Activated CD4-positive, alpha-beta T cell treated with anti-CD3 and anti-CD28 coated beads for 36 hours (primary cell): ENCODE measurements around the gene PDE8B. TPM values are rescaled to one million over a fixed set of nuclear protein-coding genes. Genes with fewer than 3 reads are reported as not detected.

Experiments used
- ATAC-seq: fragments of 200-7000 bp; cut with Tn5 transposase; one replicate; pipeline ENCODE4 v1.10.0; 2021; ENCODE audit warnings: mild to moderate bottlenecking, moderate library complexity
- CTCF ChIA-PET: fragments of 350-600 bp; sonication (Branson Sonifier 250); formaldehyde crosslinking; loops from one replicate; lab custom pipeline; 2021; ENCODE audit warnings: antibody characterized with exemption; lab: Charles Lee
- POLR2A ChIA-PET: fragments of 350-600 bp; sonication (Branson Sonifier 250); formaldehyde crosslinking; loops from one replicate; lab custom pipeline; 2021; ENCODE audit warnings: antibody characterized with exemption, inconsistent platforms; lab: Charles Lee
- DNase-seq: peaks from one replicate; pipeline ENCODE4 v3.0.0-alpha.2; 2020
- H3K27ac Mint-ChIP-seq: one replicate; pipeline ENCODE4 v1.8.0; 2021; ENCODE audit warnings: mixed read lengths
- H3K27me3 Mint-ChIP-seq: one replicate; pipeline ENCODE4 v1.8.0; 2021; ENCODE audit warnings: mixed read lengths
- H3K36me3 Mint-ChIP-seq: one replicate; pipeline ENCODE4 v1.8.0; 2021; ENCODE audit warnings: low read depth, mixed read lengths
- H3K4me1 Mint-ChIP-seq: one replicate; pipeline ENCODE4 v1.8.0; 2021; ENCODE audit warnings: mixed read lengths
- H3K4me3 Mint-ChIP-seq: one replicate; pipeline ENCODE4 v1.8.0; 2021; ENCODE audit warnings: mild to moderate bottlenecking, moderate library complexity, mixed read lengths
- H3K9me3 Mint-ChIP-seq: one replicate; pipeline ENCODE4 v1.8.0; 2021; ENCODE audit warnings: low read depth, mixed read lengths
- intact Hi-C, 2 experiments: fragments of 100-400 bp; cut with DNase I in 1 of 2; cut with micrococcal nuclease in 1 of 2; formaldehyde crosslinking; loops; one replicate each; pipeline versions ENCODE4 v1.14.2 to v1.15.1; 2022 to 2024; cut with DNase I, micrococcal nuclease
- total RNA-seq, 2 experiments: library from RNA; stranded (reverse); gene quantifications; one replicate each; pipeline ENCODE4 v1.2.3, GENCODE V29; 2021

PDE8B gene
- total RNA-seq, 2 experiments from 2014 or later: not detected

DNA sequence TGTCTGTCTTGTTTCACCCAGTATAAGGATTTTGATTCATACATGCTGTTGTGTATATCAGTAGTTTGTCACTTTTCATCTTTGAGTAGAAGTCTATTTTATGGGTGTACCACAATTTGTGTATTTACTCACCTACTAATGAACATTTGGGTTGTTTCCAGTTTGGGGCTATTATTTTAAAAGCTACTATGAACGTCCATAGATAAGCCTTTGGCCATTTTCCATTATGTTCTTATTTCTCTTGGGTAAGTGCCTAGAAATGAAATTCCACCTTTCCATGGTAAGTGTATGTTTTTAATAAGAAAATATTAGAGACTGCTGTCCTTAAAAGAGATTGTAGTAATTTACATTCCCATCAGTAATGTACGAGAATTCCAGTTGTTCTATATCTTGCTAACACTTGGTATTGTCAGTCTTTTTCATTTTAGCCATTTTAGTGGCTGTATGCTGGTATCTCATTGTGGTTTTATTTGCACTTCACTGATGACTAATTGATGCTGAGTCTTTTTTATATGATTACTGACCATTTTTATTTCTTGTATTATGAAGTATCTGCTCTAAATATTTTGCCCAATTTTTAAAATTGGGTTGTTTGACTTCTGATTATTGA, 17.9 kb upstream of the PDE8B start:
- DNase-seq (no peak), ATAC-seq (no peak)
- ChIA-PET CTCF (no interaction called here), POLR2A (no interaction called here)
- no peak overlapping the region for H3K27ac Mint-ChIP-seq
- H3K9me3 Mint-ChIP-seq: peaks cover 8% of the 10 kb centered on the region
- no peaks in the 10 kb centered on the region for H3K4me1 Mint-ChIP-seq
- intact Hi-C loops: no loop called here
- H3K4me3 Mint-ChIP-seq: no peak overlapping the region
- H3K36me3 Mint-ChIP-seq: no peaks in the 10 kb centered on the region
- H3K27me3 Mint-ChIP-seq: peaks cover 12% of the 10 kb centered on the region

DNA sequence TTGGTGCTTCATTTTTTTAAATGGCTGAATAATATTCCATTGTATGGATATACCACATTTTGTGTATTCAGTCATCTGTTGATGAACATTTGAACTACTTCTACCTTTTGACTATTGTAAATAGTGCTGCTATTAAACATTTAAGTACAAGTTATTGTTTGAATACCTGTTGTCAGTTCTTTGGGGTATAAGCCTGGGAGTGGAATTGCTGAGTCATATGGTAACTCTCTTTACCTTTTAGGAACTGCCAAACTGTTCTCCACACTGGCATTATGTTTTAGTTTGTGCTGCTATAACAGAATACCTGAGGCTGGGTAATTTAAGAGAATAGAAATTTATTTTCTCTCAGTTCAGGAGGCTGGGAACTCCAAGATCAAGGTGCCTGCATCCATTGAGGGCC, 15.7 kb upstream of the PDE8B start:
- intact Hi-C loops: no loop called here
- CTCF ChIA-PET: no interaction called here

DNA sequence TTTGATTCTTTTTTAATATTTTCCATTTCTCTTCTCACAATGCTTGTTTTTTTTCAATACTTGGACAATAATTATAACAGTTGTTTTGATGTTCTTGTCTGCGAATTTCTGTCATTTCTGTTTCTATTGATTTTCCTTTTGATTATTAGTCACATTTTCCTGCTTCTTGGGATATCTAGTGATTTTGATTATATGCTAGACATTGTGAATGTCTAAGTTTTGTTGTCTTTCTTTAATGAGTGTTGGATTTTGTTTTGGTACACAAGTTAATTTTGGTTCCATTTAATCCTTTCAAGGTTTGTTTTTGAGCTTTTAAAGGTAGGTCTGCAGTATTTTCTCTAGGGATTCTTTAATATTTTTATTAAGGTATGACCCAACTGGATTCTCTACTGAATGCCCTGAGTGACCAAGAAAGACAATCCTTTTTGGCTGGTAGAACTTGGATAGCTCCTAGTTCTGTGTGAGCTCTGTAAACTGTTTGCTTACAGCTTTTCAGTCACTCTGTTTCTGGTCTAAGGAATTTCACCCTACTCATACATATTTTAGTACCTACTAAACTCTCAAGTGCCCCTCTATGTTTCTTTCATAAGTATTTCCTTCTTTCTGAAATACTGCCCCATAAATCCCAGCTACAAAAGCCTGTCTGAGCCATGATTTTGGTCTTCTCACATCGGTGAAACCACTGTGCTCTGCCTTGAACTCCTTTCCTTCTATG, 12.5 kb upstream of the PDE8B start:
- H3K9me3 Mint-ChIP-seq: peaks cover 20% of the 10 kb centered on the region
- CTCF ChIA-PET: interaction anchor here (0.6 to 1.2 kb wide), 2 partner anchors 23 to 453 kb away, joined by 3 read pairs; no protein-coding TSS in a partner anchor
- POLR2A ChIA-PET: no interaction called here
- no peak overlapping the region for H3K27ac Mint-ChIP-seq
- DNase-seq: no peak
- H3K36me3 Mint-ChIP-seq: no peaks in the 10 kb centered on the region
- H3K27me3 Mint-ChIP-seq: peaks cover 6% of the 10 kb centered on the region
- no peak overlapping the region for H3K4me3 Mint-ChIP-seq
- H3K4me1 Mint-ChIP-seq: peaks cover 2% of the 10 kb centered on the region
- ATAC-seq: no peak
- intact Hi-C loops: no loop called here

More for the DNA sequence above, 15.7 kb upstream of the PDE8B start:
- H3K27me3 Mint-ChIP-seq: peaks cover 6% of the 10 kb centered on the region
- DNase-seq (no peak), ATAC-seq (no peak)
- H3K27ac Mint-ChIP-seq: no peak overlapping the region
- H3K9me3 Mint-ChIP-seq: peaks cover 20% of the 10 kb centered on the region
- no peaks in the 10 kb centered on the region for H3K36me3 Mint-ChIP-seq
- no peak overlapping the region for H3K4me3 Mint-ChIP-seq
- no peaks in the 10 kb centered on the region for H3K4me1 Mint-ChIP-seq
- POLR2A ChIA-PET: no interaction called here

DNA sequence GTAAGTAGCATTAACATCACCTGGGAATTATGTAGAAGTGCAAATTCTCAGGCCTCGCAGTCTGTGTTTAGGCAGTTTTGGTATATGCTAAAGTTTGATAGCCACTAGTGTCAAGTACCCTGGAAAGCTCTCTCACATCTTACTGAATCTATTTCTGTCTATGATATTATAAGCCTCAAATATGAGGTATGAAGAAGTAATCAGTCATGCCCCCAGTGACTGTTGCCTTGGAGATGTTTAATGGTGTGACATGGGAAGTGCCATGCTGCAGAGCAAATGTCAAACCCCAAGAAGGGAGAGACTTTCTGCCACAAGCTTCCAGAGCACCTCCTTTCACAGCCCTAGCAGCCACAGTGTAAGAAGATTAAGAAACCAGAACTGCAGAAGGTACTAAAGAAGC, 9.8 kb upstream of the PDE8B start:
- H3K27ac Mint-ChIP-seq: no peak overlapping the region
- no peaks in the 10 kb centered on the region for H3K36me3 Mint-ChIP-seq
- H3K9me3 Mint-ChIP-seq: peaks cover 14% of the 10 kb centered on the region
- intact Hi-C loops: no loop called here
- DNase-seq (no peak), ATAC-seq (no peak)
- peaks cover 5% of the 10 kb centered on the region for H3K4me1 Mint-ChIP-seq
- ChIA-PET CTCF (no interaction called here), POLR2A (no interaction called here)
- H3K27me3 Mint-ChIP-seq: peaks cover 9% of the 10 kb centered on the region
- no peak overlapping the region for H3K4me3 Mint-ChIP-seq

DNA sequence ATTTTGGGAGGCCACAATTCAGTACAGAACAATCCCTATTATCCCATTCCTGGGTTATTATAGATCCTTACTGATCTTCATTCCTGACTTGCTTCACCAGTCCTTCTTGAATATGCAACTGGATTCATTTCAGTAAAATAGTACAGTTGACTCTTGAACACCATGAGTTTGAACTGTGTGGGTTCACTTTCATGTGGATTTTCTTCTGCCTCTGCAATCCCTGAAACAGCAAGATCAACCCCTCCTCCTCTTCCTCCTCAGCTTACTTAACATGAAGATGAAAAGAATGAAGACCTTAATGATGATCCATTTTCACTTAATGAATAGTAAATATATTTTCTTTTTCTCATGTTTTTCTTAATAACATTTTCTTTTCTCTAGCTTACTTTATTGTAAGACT, 8.3 kb upstream of the PDE8B start:
- H3K4me1 Mint-ChIP-seq: peaks cover 5% of the 10 kb centered on the region
- H3K27me3 Mint-ChIP-seq: peaks cover 9% of the 10 kb centered on the region
- intact Hi-C loops: no loop called here
- no peaks in the 10 kb centered on the region for H3K36me3 Mint-ChIP-seq
- H3K4me3 Mint-ChIP-seq: no peak overlapping the region
- no peak for ATAC-seq
- ChIA-PET POLR2A (no interaction called here), CTCF (interaction anchor here (1.6 kb wide), 1 partner anchor 9 kb away, joined by 3 read pairs; no protein-coding TSS in a partner anchor)
- H3K9me3 Mint-ChIP-seq: peaks cover 14% of the 10 kb centered on the region
- no peak overlapping the region for H3K27ac Mint-ChIP-seq
- no peak for DNase-seq

DNA sequence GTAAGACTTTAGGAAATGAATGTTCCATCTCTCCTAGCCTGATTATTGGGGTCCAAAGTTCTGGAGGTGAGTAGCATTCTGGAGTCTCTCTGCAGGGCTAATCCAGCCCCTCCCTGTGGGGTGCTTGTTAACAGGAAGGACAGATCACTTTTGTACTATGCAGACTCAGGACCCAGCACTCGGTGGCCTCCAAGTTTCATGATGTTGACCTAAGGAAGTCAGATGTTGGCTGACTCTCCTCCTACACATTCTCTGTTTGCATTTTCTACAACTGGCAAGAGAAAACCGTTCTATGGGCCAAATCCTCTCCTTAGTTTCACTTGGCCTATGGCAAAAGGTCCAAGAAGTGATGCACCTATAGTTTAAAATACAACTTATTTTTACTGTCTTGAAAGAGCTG, 5.5 kb upstream of the PDE8B start:
- ChIA-PET CTCF (no interaction called here), POLR2A (no interaction called here)
- Mint-ChIP-seq H3K27ac (no peak overlapping the region), H3K27me3 (peaks cover 25% of the 10 kb centered on the region), H3K4me3 (no peak overlapping the region), H3K9me3 (no peaks in the 10 kb centered on the region), H3K4me1 (peaks cover 8% of the 10 kb centered on the region), H3K36me3 (no peaks in the 10 kb centered on the region)
- no peak for ATAC-seq
- no peak for DNase-seq
- intact Hi-C loops: no loop called here

DNA sequence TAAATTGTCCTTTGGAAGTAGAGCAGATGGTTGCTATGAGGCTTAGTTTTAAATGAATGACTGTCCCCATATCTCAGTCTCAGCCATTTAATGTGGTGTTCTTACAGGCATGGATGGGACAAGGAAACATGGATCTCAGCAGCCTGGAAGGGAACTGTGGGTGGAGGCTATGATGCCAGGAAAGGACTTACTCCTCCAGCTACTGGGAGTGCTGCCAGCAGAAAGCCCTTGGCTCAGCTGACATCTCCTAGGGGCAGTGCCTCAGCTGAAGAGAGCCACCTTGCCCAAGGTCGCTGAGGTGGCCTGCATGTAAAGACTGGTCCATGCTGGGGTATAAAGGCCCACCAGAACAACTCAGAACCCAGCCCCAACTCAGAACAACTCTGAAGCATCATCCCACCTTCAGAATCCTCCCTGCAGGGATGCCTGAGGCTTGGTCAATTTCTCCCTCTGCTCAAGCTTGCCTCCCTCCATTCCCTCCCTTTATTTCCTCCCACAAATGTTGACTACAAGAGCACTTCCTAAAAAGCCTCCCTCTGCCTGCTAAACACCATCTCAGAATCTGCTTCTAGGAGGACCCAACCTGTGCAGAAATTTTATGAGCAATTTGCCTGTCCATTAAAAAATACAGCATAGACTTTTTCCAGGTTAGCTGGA, 1.8 kb upstream of the PDE8B start:
- Mint-ChIP-seq H3K27ac (no peak overlapping the region), H3K4me3 (no peak overlapping the region), H3K27me3 (peaks cover 42% of the 10 kb centered on the region), H3K4me1 (peaks cover 13% of the 10 kb centered on the region), H3K9me3 (no peaks in the 10 kb centered on the region), H3K36me3 (no peaks in the 10 kb centered on the region)
- ATAC-seq (no peak), DNase-seq (no peak)
- intact Hi-C loops: no loop called here
- POLR2A ChIA-PET: interaction anchor here (1.1 kb wide), 1 partner anchor 283 kb away, joined by 3 read pairs; no protein-coding TSS in a partner anchor
- CTCF ChIA-PET: interaction anchor here (0.7 to 1.5 kb wide), 5 partner anchors 10 to 259 kb away, joined by 3 to 5 read pairs (median 3); no protein-coding TSS in a partner anchor

DNA sequence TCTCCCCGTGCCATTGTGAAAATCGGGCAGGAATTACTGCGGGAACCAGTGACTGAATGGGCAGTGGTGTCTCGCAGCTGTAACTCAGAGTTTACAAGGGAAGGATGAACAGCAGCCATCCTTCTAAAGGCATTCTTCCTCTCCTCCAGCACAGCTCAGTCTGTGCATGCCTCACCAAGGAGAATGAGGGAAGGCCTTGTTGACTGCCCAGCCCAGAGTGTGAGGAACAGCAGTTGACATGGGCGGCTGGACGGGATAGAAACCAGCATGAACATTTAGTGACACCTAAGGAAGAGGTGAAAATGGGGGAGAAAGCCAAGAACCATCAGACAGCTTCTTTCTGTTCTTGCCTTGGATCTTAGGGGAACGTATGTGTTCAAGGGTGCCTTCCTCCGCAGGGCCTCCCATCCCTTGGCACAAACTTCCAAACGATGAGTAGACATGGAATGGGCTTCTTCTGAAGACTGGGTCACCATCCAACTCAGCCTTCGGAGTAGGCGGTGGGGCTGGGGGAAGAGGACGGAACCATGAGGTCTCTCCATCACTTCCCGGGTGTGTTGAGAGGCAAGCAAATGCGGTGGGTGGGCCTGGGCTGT, 887 bp upstream of the PDE8B start:
- POLR2A ChIA-PET: interaction anchor here (1.1 kb wide), 1 partner anchor 282 kb away, joined by 3 read pairs; no protein-coding TSS in a partner anchor
- Mint-ChIP-seq H3K4me1 (peaks cover 13% of the 10 kb centered on the region), H3K36me3 (no peaks in the 10 kb centered on the region), H3K9me3 (no peaks in the 10 kb centered on the region), H3K4me3 (peak overlapping the region; percentile 68), H3K27ac (no peak overlapping the region), H3K27me3 (peaks cover 46% of the 10 kb centered on the region)
- ATAC-seq: no peak
- intact Hi-C loops: loop anchor here (2.0 to 10.0 kb wide), 2 partner anchors 283 to 285 kb away; partner anchors contain the start of gene WDR41 (in 2 of the 2)
- DNase-seq: no peak
- CTCF ChIA-PET: interaction anchor here (0.8 to 1.1 kb wide), 2 partner anchors 32 to 227 kb away, joined by 3 to 4 read pairs; no protein-coding TSS in a partner anchor

DNA sequence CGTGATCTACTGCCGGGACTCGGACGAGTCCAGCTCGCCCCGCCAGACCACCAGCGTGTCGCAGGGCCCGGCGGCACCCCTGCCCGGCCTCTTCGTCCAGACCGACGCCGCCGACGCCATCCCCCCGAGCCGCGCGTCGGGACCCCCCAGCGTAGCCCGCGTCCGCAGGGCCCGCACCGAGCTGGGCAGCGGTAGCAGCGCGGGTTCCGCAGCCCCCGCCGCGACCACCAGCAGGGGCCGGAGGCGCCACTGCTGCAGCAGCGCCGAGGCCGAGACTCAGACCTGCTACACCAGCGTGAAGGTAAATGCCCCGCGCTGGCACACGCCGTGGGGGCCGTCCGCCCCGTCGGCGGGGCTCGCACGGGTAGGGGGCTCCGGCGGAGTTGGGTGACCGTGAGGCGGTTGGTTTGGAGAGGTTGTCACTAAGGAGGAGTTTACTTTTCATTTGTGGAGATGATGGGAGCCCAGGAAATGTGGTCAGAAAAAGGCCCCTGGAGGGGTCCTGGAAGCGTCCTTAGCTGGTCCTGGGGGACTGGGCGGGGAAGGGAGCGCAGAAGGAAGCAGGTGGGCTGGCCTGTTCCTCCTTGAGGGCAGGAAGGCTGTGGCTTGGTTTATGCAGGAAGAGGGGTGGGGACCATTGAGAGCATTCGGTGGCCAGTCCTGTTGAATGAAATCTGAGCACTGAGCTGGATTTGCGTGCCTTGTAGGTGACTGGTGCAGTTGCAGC, 647 bp downstream of the PDE8B start:
- POLR2A ChIA-PET: no interaction called here

DNA sequence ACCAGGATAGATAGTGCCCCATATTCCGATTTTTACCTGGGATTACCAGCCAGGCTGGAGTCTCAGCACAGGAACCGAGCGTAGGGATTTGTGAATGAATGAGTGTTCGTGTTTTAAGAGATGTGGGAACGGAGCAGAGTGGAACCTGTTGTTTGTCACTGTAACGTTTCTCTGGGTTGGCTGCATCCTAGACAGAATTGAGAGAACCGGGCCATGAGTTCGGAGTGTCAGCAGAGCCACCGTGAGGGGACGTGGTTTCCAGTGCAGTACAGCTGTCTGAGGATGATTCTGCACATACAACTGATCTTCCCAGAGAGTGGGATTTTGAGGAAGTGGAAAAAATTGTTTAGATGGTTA, 1.2 kb downstream of the PDE8B start:
- no peak for DNase-seq
- no peaks in the 10 kb centered on the region for H3K36me3 Mint-ChIP-seq
- peak overlapping the region; percentile 56 for H3K4me3 Mint-ChIP-seq
- peaks cover 57% of the 10 kb centered on the region for H3K27me3 Mint-ChIP-seq
- no peaks in the 10 kb centered on the region for H3K9me3 Mint-ChIP-seq
- ATAC-seq: no peak
- H3K27ac Mint-ChIP-seq: no peak overlapping the region
- peaks cover 10% of the 10 kb centered on the region for H3K4me1 Mint-ChIP-seq
- ChIA-PET POLR2A (no interaction called here), CTCF (no interaction called here)
- intact Hi-C loops: loop anchor here (2.0 to 10.0 kb wide), 2 partner anchors 281 to 283 kb away; partner anchors contain the start of gene WDR41 (in 2 of the 2)

More for the DNA sequence above, 647 bp downstream of the PDE8B start:
- H3K4me1 Mint-ChIP-seq: peaks cover 10% of the 10 kb centered on the region
- H3K27me3 Mint-ChIP-seq: peaks cover 55% of the 10 kb centered on the region
- ATAC-seq (peak; percentile 49), DNase-seq (no peak)
- intact Hi-C loops: loop anchor here (2.0 to 10.0 kb wide), 2 partner anchors 282 to 284 kb away; partner anchors contain the start of gene WDR41 (in 2 of the 2)
- H3K9me3 Mint-ChIP-seq: no peaks in the 10 kb centered on the region
- CTCF ChIA-PET: no interaction called here
- peak overlapping the region; percentile 56 for H3K4me3 Mint-ChIP-seq
- no peak overlapping the region for H3K27ac Mint-ChIP-seq
- H3K36me3 Mint-ChIP-seq: no peaks in the 10 kb centered on the region
